IMR-90 (cell line): ENCODE data around the gene ARL14EPL.

Source experiments
- BHLHE40 ChIP-seq: fragments of 150-350 bp; IDR thresholded peaks from 2 replicates; pipeline ENCODE4 v1.6.1; 2016; ENCODE audit warnings: mild to moderate bottlenecking, low read depth, low read length
- CEBPB ChIP-seq: IDR thresholded peaks from 2 replicates; pipeline ENCODE4 v1.6.1; 2012; ENCODE audit warnings: low read depth, low read length, improper control_type of control experiment
- CHD1 ChIP-seq: IDR thresholded peaks from 2 replicates; pipeline ENCODE4 v1.6.1; 2012; ENCODE audit warnings: low read depth, low read length, improper control_type of control experiment
- MXI1 ChIP-seq: IDR thresholded peaks from 2 replicates; pipeline ENCODE4 v1.6.1; 2012; ENCODE audit warnings: low read depth, mild to moderate bottlenecking, low read length, moderate library complexity, borderline replicate concordance
- POLR2A ChIP-seq: IDR thresholded peaks from 2 replicates; pipeline ENCODE4 v1.6.1; 2012; ENCODE audit warnings: mild to moderate bottlenecking, low read depth, low read length
- RCOR1 ChIP-seq: IDR thresholded peaks from 2 replicates; pipeline ENCODE4 v1.6.1; 2012; ENCODE audit warnings: mild to moderate bottlenecking, low read length, improper control_type of control experiment; ENCODE audit not compliant: insufficient replicate concordance
- SMC3 ChIP-seq: fragments of 150-350 bp; IDR thresholded peaks from 2 replicates; pipeline ENCODE4 v1.6.1; 2016; ENCODE audit warnings: low read depth, mild to moderate bottlenecking, antibody characterized with exemption, low read length, moderate library complexity
- TF ChIP-seq, protein P1 (sequence below): conservative IDR thresholded peaks from 2 replicates; pipeline ENCODE4 v1.5.1; 2012; ENCODE audit warnings: mild to moderate bottlenecking, low read depth, low read length, improper control_type of control experiment

DNA sequence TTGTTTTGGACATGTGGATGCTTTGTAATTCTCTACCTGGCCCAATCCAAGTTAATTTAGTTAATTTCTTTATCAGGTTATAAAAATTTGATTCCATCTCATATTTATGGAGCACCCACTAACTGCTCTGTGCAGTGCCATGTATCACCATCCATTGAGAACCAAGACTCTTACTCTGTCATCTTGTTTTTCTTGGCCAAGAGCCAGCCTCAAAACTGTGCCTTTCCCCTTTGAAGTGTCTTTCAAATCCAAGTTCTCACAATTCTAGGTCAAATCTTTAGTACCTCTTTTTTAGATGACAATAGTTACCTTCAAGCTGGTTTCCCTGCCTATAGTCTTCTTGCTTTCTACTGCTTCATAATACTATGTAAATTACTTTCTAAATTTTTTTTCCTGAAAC lies 55.8 kb downstream of the ARL14EPL start:
- TF ChIP-seq, protein P1, sequence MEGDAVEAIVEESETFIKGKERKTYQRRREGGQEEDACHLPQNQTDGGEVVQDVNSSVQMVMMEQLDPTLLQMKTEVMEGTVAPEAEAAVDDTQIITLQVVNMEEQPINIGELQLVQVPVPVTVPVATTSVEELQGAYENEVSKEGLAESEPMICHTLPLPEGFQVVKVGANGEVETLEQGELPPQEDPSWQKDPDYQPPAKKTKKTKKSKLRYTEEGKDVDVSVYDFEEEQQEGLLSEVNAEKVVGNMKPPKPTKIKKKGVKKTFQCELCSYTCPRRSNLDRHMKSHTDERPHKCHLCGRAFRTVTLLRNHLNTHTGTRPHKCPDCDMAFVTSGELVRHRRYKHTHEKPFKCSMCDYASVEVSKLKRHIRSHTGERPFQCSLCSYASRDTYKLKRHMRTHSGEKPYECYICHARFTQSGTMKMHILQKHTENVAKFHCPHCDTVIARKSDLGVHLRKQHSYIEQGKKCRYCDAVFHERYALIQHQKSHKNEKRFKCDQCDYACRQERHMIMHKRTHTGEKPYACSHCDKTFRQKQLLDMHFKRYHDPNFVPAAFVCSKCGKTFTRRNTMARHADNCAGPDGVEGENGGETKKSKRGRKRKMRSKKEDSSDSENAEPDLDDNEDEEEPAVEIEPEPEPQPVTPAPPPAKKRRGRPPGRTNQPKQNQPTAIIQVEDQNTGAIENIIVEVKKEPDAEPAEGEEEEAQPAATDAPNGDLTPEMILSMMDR: no peak
- TF ChIP-seq POLR2A (no peak), RCOR1 (no peak), BHLHE40 (no peak), CHD1 (no peak), CEBPB (no peak), MXI1 (no peak), SMC3 (no peak)
